PC-9 (cell line): ENCODE measurements around the gene ENGASE. TPM values are rescaled to one million over a fixed set of nuclear protein-coding genes. Genes with fewer than 3 reads are reported as not detected.

ENCODE experiments used
- BruUV-seq: library from RNA; stranded (reverse); fragments of 400-500 nt; replicated peaks from 2 replicates; lab custom pipeline; 2021; lab: Mats Ljungman, UMichigan
- CTCF ChIA-PET: fragments of 300-600 bp; sonication (Branson Sonifier 250); formaldehyde crosslinking; loops from one replicate; lab custom pipeline; 2022; ENCODE audit warnings: antibody characterized with exemption; lab: Charles Lee
- POLR2A ChIA-PET: fragments of 300-600 bp; sonication (Branson Sonifier 250); formaldehyde crosslinking; loops from one replicate; lab custom pipeline; 2022; ENCODE audit warnings: antibody characterized with exemption; ENCODE audit not compliant: unreplicated experiment; lab: Charles Lee
- DNase-seq, 2 experiments: peaks; one replicate each; pipeline versions ENCODE4 v3.0.0 to v3.0.0-alpha.2; 2015 to 2022; ENCODE audit warnings: mixed read lengths in 1 of 2
- H2AFZ ChIP-seq: fragments of 200-600 bp; sonication (generic); 2 replicates; pipeline ENCODE4 v1.8.1; 2017; ENCODE audit warnings: antibody characterized with exemption
- H3F3A ChIP-seq: fragments of 200-600 bp; sonication (generic); 2 replicates; pipeline ENCODE4 v1.8.1; 2017; ENCODE audit warnings: antibody characterized with exemption, mild to moderate bottlenecking, low read depth; ENCODE audit not compliant: insufficient read depth
- H3K27ac ChIP-seq: fragments of 200-600 bp; sonication (generic); 2 replicates; pipeline ENCODE4 v1.6.1; 2016; ENCODE audit warnings: mixed run types
- H3K27me3 ChIP-seq: fragments of 200-600 bp; sonication (generic); 2 replicates; pipeline ENCODE4 v1.6.1; 2016; ENCODE audit warnings: low read depth, mixed run types; ENCODE audit not compliant: insufficient read depth
- H3K36me3 ChIP-seq: fragments of 200-600 bp; sonication (generic); 2 replicates; pipeline ENCODE4 v1.6.1; 2016; ENCODE audit warnings: low read depth, mixed run types
- H3K4me1 ChIP-seq: fragments of 200-600 bp; sonication (generic); replicated peaks from 2 replicates; pipeline ENCODE4 v1.6.1; 2016; ENCODE audit warnings: mixed run types; ENCODE audit not compliant: insufficient read depth
- H3K4me2 ChIP-seq: fragments of 200-600 bp; sonication (generic); 2 replicates; pipeline ENCODE4 v1.6.1; 2017; ENCODE audit warnings: mixed run types
- H3K4me3 ChIP-seq: fragments of 200-600 bp; sonication (generic); 2 replicates; pipeline ENCODE4 v1.6.1; 2016; ENCODE audit warnings: mixed run types
- H3K79me2 ChIP-seq: fragments of 200-600 bp; sonication (generic); 2 replicates; pipeline ENCODE4 v1.6.1; 2017; ENCODE audit warnings: low read depth, mixed run types
- H3K9me2 ChIP-seq: fragments of 200-600 bp; sonication (generic); 2 replicates; pipeline ENCODE4 v1.8.1; 2017; ENCODE audit warnings: mild to moderate bottlenecking; ENCODE audit not compliant: insufficient read depth
- H3K9me3 ChIP-seq: fragments of 200-600 bp; sonication (generic); 2 replicates; pipeline ENCODE4 v1.8.1; 2016; ENCODE audit warnings: low read depth; ENCODE audit not compliant: insufficient read depth
- H4K20me1 ChIP-seq: fragments of 200-600 bp; sonication (generic); 2 replicates; pipeline ENCODE4 v1.8.1; 2017; ENCODE audit not compliant: insufficient read depth
- CTCF ChIP-seq: fragments of 200-600 bp; sonication (generic); conservative IDR thresholded peaks from 2 replicates; pipeline ENCODE4 v1.6.1; 2017; ENCODE audit warnings: mixed run types, antibody characterized with exemption, mild to moderate bottlenecking, moderate library complexity
- EZH2 ChIP-seq: fragments of 200-600 bp; sonication (generic); IDR thresholded peaks from 2 replicates; pipeline ENCODE4 v1.8.0; 2017; ENCODE audit warnings: antibody characterized with exemption, low read depth
- intact Hi-C: fragments of 100-400 bp; cut with micrococcal nuclease; formaldehyde crosslinking; loops from one replicate; pipeline ENCODE4 v1.10.0; 2022; ENCODE audit not compliant: unreplicated experiment
- total RNA-seq: library from RNA; stranded (reverse); gene quantifications from 2 replicates; pipeline ENCODE4 v1.2.3, GENCODE V29; 2021

The ENGASE gene
- total RNA-seq, 1 experiment from 2014 or later: 15.7 TPM

GRCh38 chr17:79039886-79040285 is 34.7 kb upstream of the ENGASE start:
- Histone ChIP-seq H3F3A (peaks cover 18% of the 10 kb centered on the region), H3K9me2 (no peaks in the 10 kb centered on the region), H3K27ac (no peak overlapping the region), H3K9me3 (no peaks in the 10 kb centered on the region), H3K4me2 (no peak overlapping the region), H4K20me1 (no peaks in the 10 kb centered on the region), H3K79me2 (no peaks in the 10 kb centered on the region), H3K27me3 (no peaks in the 10 kb centered on the region), H3K36me3 (no peaks in the 10 kb centered on the region), H3K4me3 (no peak overlapping the region), H3K4me1 (peaks cover 26% of the 10 kb centered on the region), H2AFZ (no peak overlapping the region)
- no peak for DNase-seq
- CTCF ChIA-PET: interaction anchor here (0.5 kb wide), 1 partner anchor 13 kb away, joined by 19 read pairs; no protein-coding TSS in a partner anchor
- intact Hi-C loops: no loop called here
- TF ChIP-seq CTCF (no peak), EZH2 (no peak)
- POLR2A ChIA-PET: no interaction called here
- BruUV-seq: no TSS peak

GRCh38 chr17:79041041-79041570 is 33.5 kb upstream of the ENGASE start:
- no peaks in the 10 kb centered on the region for H3K79me2 ChIP-seq
- H3K9me2 ChIP-seq: no peaks in the 10 kb centered on the region
- DNase-seq: no peak
- POLR2A ChIA-PET: interaction anchor here (0.6 kb wide), 1 partner anchor 63 kb away, joined by 10 read pairs; no protein-coding TSS in a partner anchor
- H3K4me2 ChIP-seq: no peak overlapping the region
- peaks cover 16% of the 10 kb centered on the region for H3F3A ChIP-seq
- H2AFZ ChIP-seq: no peak overlapping the region
- no peaks in the 10 kb centered on the region for H3K9me3 ChIP-seq
- H3K27me3 ChIP-seq: no peaks in the 10 kb centered on the region
- no TSS peak for BruUV-seq
- CTCF ChIA-PET: interaction anchor here (0.6 to 0.7 kb wide), 3 partner anchors 49 to 872 kb away, joined by 5 read pairs; partner anchors contain the start of gene SYNGR2
- H4K20me1 ChIP-seq: no peaks in the 10 kb centered on the region
- H3K4me1 ChIP-seq: peaks cover 21% of the 10 kb centered on the region
- intact Hi-C loops: no loop called here
- no peaks in the 10 kb centered on the region for H3K36me3 ChIP-seq
- TF ChIP-seq EZH2: no peak
- no peak for TF ChIP-seq CTCF
- H3K27ac ChIP-seq: no peak overlapping the region
- no peak overlapping the region for H3K4me3 ChIP-seq

GRCh38 chr17:79041723-79042420 is 32.8 kb upstream of the ENGASE start:
- no peak overlapping the region for H3K27ac ChIP-seq
- TF ChIP-seq CTCF (no peak), EZH2 (no peak)
- H2AFZ ChIP-seq: no peak overlapping the region
- no peaks in the 10 kb centered on the region for H3K79me2 ChIP-seq
- no peaks in the 10 kb centered on the region for H3K9me3 ChIP-seq
- no TSS peak for BruUV-seq
- no peak for DNase-seq
- ChIA-PET CTCF (interaction anchor here (0.5 to 1.3 kb wide), 4 partner anchors 16 to 46 kb away, joined by 3 to 6 read pairs (median 4); no protein-coding TSS in a partner anchor), POLR2A (interaction anchor here (0.5 to 0.6 kb wide), 2 partner anchors 126 to 143 kb away, joined by 3 to 4 read pairs; no protein-coding TSS in a partner anchor)
- no peaks in the 10 kb centered on the region for H3K36me3 ChIP-seq
- H3F3A ChIP-seq: peaks cover 14% of the 10 kb centered on the region
- no peaks in the 10 kb centered on the region for H3K9me2 ChIP-seq
- H3K27me3 ChIP-seq: no peaks in the 10 kb centered on the region
- no peaks in the 10 kb centered on the region for H4K20me1 ChIP-seq
- intact Hi-C loops: loop anchor here (1.0 to 2.0 kb wide), 3 partner anchors 23 to 55 kb away; no protein-coding TSS in a partner anchor
- H3K4me3 ChIP-seq: no peak overlapping the region
- H3K4me2 ChIP-seq: no peak overlapping the region
- peaks cover 13% of the 10 kb centered on the region for H3K4me1 ChIP-seq
